Gastroesophageal sphincter (tissue), 3 donors: Measurements from ENCODE around the gene CLASP2.

Experiments
- EP300 ChIP-seq: sonication (generic); formaldehyde crosslinking; IDR thresholded peaks from one replicate; pipeline ENCODE4 v1.6.1; 2017; ENCODE audit warnings: antibody characterized with exemption, mild to moderate bottlenecking
- POLR2AphosphoS5 ChIP-seq: sonication (generic); formaldehyde crosslinking; IDR thresholded peaks from one replicate; pipeline ENCODE4 v1.6.1; 2017; ENCODE audit warnings: antibody characterized with exemption
- TF ChIP-seq, protein P1 (sequence below), 4 experiments: fragments of 200-600 bp in 2 of 4; fragments of 450-650 bp in 2 of 4; sonication (generic) in 1 of 4; IDR thresholded peaks; one replicate each; pipeline ENCODE4 v1.5.1; 2017 to 2019; ENCODE audit warnings: antibody characterized with exemption in 4 of 4, mild to moderate bottlenecking in 2 of 4, moderate library complexity in 2 of 4

- TF ChIP-seq, protein P1, sequence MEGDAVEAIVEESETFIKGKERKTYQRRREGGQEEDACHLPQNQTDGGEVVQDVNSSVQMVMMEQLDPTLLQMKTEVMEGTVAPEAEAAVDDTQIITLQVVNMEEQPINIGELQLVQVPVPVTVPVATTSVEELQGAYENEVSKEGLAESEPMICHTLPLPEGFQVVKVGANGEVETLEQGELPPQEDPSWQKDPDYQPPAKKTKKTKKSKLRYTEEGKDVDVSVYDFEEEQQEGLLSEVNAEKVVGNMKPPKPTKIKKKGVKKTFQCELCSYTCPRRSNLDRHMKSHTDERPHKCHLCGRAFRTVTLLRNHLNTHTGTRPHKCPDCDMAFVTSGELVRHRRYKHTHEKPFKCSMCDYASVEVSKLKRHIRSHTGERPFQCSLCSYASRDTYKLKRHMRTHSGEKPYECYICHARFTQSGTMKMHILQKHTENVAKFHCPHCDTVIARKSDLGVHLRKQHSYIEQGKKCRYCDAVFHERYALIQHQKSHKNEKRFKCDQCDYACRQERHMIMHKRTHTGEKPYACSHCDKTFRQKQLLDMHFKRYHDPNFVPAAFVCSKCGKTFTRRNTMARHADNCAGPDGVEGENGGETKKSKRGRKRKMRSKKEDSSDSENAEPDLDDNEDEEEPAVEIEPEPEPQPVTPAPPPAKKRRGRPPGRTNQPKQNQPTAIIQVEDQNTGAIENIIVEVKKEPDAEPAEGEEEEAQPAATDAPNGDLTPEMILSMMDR (IDR thresholded peaks at IDR 0.05): no peak
- TF ChIP-seq EP300 (no peak), POLR2AphosphoS5 (no peak)
Measured at GRCh38 chr3:33579840-33580239, 138.2 kb downstream of the CLASP2 start.
